ENCODE measurements around the gene PRKG1. TPM values are rescaled to one million over a fixed set of nuclear protein-coding genes. Genes with fewer than 3 reads are reported as not detected.
"Not testable (repeated sequence)": the region's sequence is repeated elsewhere in the genome, so short reads cannot be mapped to it uniquely, and the experiment has no call there.

The PRKG1 gene
- polyA plus RNA-seq, 3 donors, result not detected

- H3K27me3 Mint-ChIP-seq (ENCODE audit: low read depth in 3 of 3), result no peaks in the 10 kb centered on the region
- H3K4me2 ChIP-seq (replicated peaks; ENCODE audit: extremely low read depth, low read length, poor library complexity, severe bottlenecking), result no peak overlapping the region
- no peaks in the 10 kb centered on the region for H3K4me1 Mint-ChIP-seq
- no CpG with 5 or more reads among the region's 3 CpGs for WGBS (ENCODE audit: insufficient coverage)
- no peaks in the 10 kb centered on the region for H3K36me3 ChIP-seq (replicated peaks in 1 of 2; ENCODE audit: control insufficient read depth in 1 of 2, insufficient read depth in 2 of 2, low read length in 2 of 2)
- no peak overlapping the region for H3K9ac ChIP-seq (ENCODE audit: insufficient read depth, low read length, poor library complexity, severe bottlenecking)
- H4K20me1 ChIP-seq (ENCODE audit: insufficient read depth, low read length), result no peaks in the 10 kb centered on the region
- peaks cover 0 to 6% (median 0%) of the 10 kb centered on the region in 7 donors for H3K9me3 Mint-ChIP-seq
- no peak overlapping the region for H3K4me3 Mint-ChIP-seq
- DNase-seq, result no peak
- no peaks in the 10 kb centered on the region for H3K9me3 ChIP-seq (replicated peaks in 1 of 2; ENCODE audit: control insufficient read depth in 1 of 2, insufficient read depth in 1 of 2, low read length in 2 of 2)
- intact Hi-C loops (cut with micrococcal nuclease), result no loop called here
- no peak overlapping the region for H3K4me3 ChIP-seq (replicated peaks in 1 of 3; ENCODE audit: low read depth in 2 of 3, low read length in 3 of 3)
- no peak overlapping the region for H2AFZ ChIP-seq (ENCODE audit: insufficient read depth, low read depth, low read length, poor library complexity, severe bottlenecking)
- no peaks in the 10 kb centered on the region for H3K4me1 ChIP-seq (ENCODE audit: control insufficient read depth in 1 of 2, insufficient read depth in 2 of 2, low read length in 2 of 2)
- no peak overlapping the region for H3K27ac Mint-ChIP-seq
- no peaks in the 10 kb centered on the region for H3K36me3 Mint-ChIP-seq
- no peak for TF ChIP-seq CTCF (IDR thresholded peaks at IDR 0.05)
- H3K79me2 ChIP-seq (ENCODE audit: insufficient read depth, low read length), result no peaks in the 10 kb centered on the region
- H3K27ac ChIP-seq (ENCODE audit: low read depth in 1 of 2, low read length in 2 of 2), result no peak overlapping the region
- no peaks in the 10 kb centered on the region for H3K27me3 ChIP-seq (ENCODE audit: control insufficient read depth in 2 of 2, insufficient read depth in 2 of 2, low read length in 2 of 2)
These were observed 1122.8 kb downstream of the PRKG1 start for GRCh38 chr10:52197098-52197497.

GRCh38 chr10:52198540-52198939, 1124.3 kb downstream of the PRKG1 start:
- Histone ChIP-seq H3K36me3 (replicated peaks in 1 of 2; ENCODE audit: control insufficient read depth in 1 of 2, insufficient read depth in 2 of 2, low read length in 2 of 2) (no peaks in the 10 kb centered on the region), H2AFZ (ENCODE audit: insufficient read depth, low read depth, low read length, poor library complexity, severe bottlenecking) (no peak overlapping the region), H3K27me3 (ENCODE audit: control insufficient read depth in 2 of 2, insufficient read depth in 2 of 2, low read length in 2 of 2) (no peaks in the 10 kb centered on the region), H3K9ac (ENCODE audit: insufficient read depth, low read length, poor library complexity, severe bottlenecking) (no peak overlapping the region), H3K4me3 (replicated peaks in 1 of 3; ENCODE audit: low read depth in 2 of 3, low read length in 3 of 3) (no peak overlapping the region), H3K4me1 (ENCODE audit: control insufficient read depth in 1 of 2, insufficient read depth in 2 of 2, low read length in 2 of 2) (no peaks in the 10 kb centered on the region), H3K79me2 (ENCODE audit: insufficient read depth, low read length) (no peaks in the 10 kb centered on the region), H4K20me1 (ENCODE audit: insufficient read depth, low read length) (no peaks in the 10 kb centered on the region), H3K27ac (ENCODE audit: low read depth in 1 of 2, low read length in 2 of 2) (no peak overlapping the region), H3K4me2 (replicated peaks; ENCODE audit: extremely low read depth, low read length, poor library complexity, severe bottlenecking) (no peak overlapping the region), H3K9me3 (replicated peaks in 1 of 2; ENCODE audit: control insufficient read depth in 1 of 2, insufficient read depth in 1 of 2, low read length in 2 of 2) (no peaks in the 10 kb centered on the region)
- Mint-ChIP-seq H3K36me3 (no peaks in the 10 kb centered on the region), H3K9me3 (peaks cover 0 to 6% (median 2%) of the 10 kb centered on the region in 7 donors), H3K4me1 (no peaks in the 10 kb centered on the region), H3K27ac (no peak overlapping the region), H3K27me3 (ENCODE audit: low read depth in 3 of 3) (no peaks in the 10 kb centered on the region), H3K4me3 (no peak overlapping the region)
- no peak for TF ChIP-seq CTCF (IDR thresholded peaks at IDR 0.05)
- intact Hi-C loops (cut with micrococcal nuclease), result no loop called here
- DNase-seq, result no peak
- no CpG with 5 or more reads among the region's 3 CpGs for WGBS (ENCODE audit: insufficient coverage)

GRCh38 chr10:52204906-52205305, 1130.6 kb downstream of the PRKG1 start:
- H3K9me3 ChIP-seq (replicated peaks in 1 of 2; ENCODE audit: control insufficient read depth in 1 of 2, insufficient read depth in 1 of 2, low read length in 2 of 2); H3K36me3 Mint-ChIP-seq; H3K4me1 ChIP-seq (ENCODE audit: control insufficient read depth in 1 of 2, insufficient read depth in 2 of 2, low read length in 2 of 2); H3K79me2 ChIP-seq (ENCODE audit: insufficient read depth, low read length); H3K4me3 Mint-ChIP-seq; H3K27ac ChIP-seq (ENCODE audit: low read depth in 1 of 2, low read length in 2 of 2); H3K27me3 Mint-ChIP-seq (ENCODE audit: low read depth in 3 of 3); H3K4me2 ChIP-seq (replicated peaks; ENCODE audit: extremely low read depth, low read length, poor library complexity, severe bottlenecking); H3K9ac ChIP-seq (ENCODE audit: insufficient read depth, low read length, poor library complexity, severe bottlenecking); H2AFZ ChIP-seq (ENCODE audit: insufficient read depth, low read depth, low read length, poor library complexity, severe bottlenecking); H3K4me3 ChIP-seq (replicated peaks in 1 of 3; ENCODE audit: low read depth in 2 of 3, low read length in 3 of 3); H3K27me3 ChIP-seq (ENCODE audit: control insufficient read depth in 2 of 2, insufficient read depth in 2 of 2, low read length in 2 of 2); H4K20me1 ChIP-seq (ENCODE audit: insufficient read depth, low read length); DNase-seq; H3K27ac Mint-ChIP-seq; H3K4me1 Mint-ChIP-seq; intact Hi-C loops (cut with micrococcal nuclease); H3K36me3 ChIP-seq (replicated peaks in 1 of 2; ENCODE audit: control insufficient read depth in 1 of 2, insufficient read depth in 2 of 2, low read length in 2 of 2): not testable (repeated sequence)
- 89% methylated on average over 3 of the region's 7 CpGs for WGBS (ENCODE audit: insufficient coverage)
- H3K9me3 Mint-ChIP-seq, result peaks cover 0 to 11% (median 4%) of the 10 kb centered on the region in 7 donors
